Endothelial cell of umbilical vein (primary cell): ENCODE results near the gene CD1D. TPM values are rescaled to one million over a fixed set of nuclear protein-coding genes. Genes with fewer than 3 reads are reported as not detected.

Experiments
- BruUV-seq: library from RNA; stranded (reverse); fragments of 400-500 nt; replicated peaks from 2 replicates; lab custom pipeline; 2021; lab: Mats Ljungman, UMichigan
- CTCF ChIA-PET: fragments of 300-600, 350-600 bp; sonication (Branson Sonifier 250); formaldehyde crosslinking; loops from one replicate; lab custom pipeline; 2021; ENCODE audit warnings: antibody characterized with exemption, inconsistent platforms; lab: Charles Lee
- POLR2A ChIA-PET: fragments of 300-600, 350-600 bp; sonication (Branson Sonifier 250); formaldehyde crosslinking; loops from one replicate; lab custom pipeline; 2021; ENCODE audit warnings: antibody characterized with exemption, inconsistent platforms; lab: Charles Lee
- DNase-seq: peaks from one replicate; pipeline ENCODE4 v3.0.0-alpha.2; 2011; ENCODE audit warnings: low read depth, low spot score
- FAIRE-seq: peaks from 2 replicates; lab custom pipeline; 2011; peaks lifted over from hg19 to GRCh38; lab: Jason Lieb, UNC
- H2AFZ ChIP-seq: 2 replicates; pipeline ENCODE4 v1.6.0; 2012; ENCODE audit warnings: low read depth, low read length, control low read depth, inconsistent platforms
- H3K27ac ChIP-seq: 2 replicates; pipeline ENCODE4 v1.5.1; 2011; ENCODE audit warnings: low read depth, mild to moderate bottlenecking, control low read depth, low read length, moderate library complexity; ENCODE audit not compliant: insufficient read depth
- H3K27me3 ChIP-seq, 2 experiments: 2 replicates each; pipeline versions ENCODE4 v1.6.0 to v1.6.1; 2011; ENCODE audit warnings: low read length in 2 of 2, mixed read lengths in 1 of 2; ENCODE audit not compliant: control insufficient read depth in 2 of 2, insufficient read depth in 2 of 2
- H3K36me3 ChIP-seq, 2 experiments: 2 replicates in 1 of 2; 3 replicates in 1 of 2; pipeline ENCODE4 v1.5.1; 2011; ENCODE audit warnings: low read length in 2 of 2, mild to moderate bottlenecking in 1 of 2, moderate library complexity in 1 of 2; ENCODE audit not compliant: control insufficient read depth in 2 of 2, insufficient read depth in 2 of 2; ENCODE audit errors: extremely low read depth in 1 of 2
- H3K4me1 ChIP-seq: 3 replicates; pipeline ENCODE4 v1.5.1; 2011; ENCODE audit warnings: mild to moderate bottlenecking, low read length; ENCODE audit not compliant: control insufficient read depth, insufficient read depth; ENCODE audit errors: extremely low read depth
- H3K4me2 ChIP-seq: 2 replicates; pipeline ENCODE4 v1.6.1; 2011; ENCODE audit warnings: low read length, control low read depth, mixed read lengths; ENCODE audit not compliant: insufficient read depth
- H3K4me3 ChIP-seq, 3 experiments: fragments of 200-600 bp in 1 of 3; sonication (generic), shearing (Covaris generic) in 1 of 3; replicated peaks in 1 of 3; 2 replicates each; pipeline ENCODE4 v1.5.1; 2011 to 2016; ENCODE audit warnings: control low read depth in 3 of 3, low read length in 3 of 3, mild to moderate bottlenecking in 2 of 3, inconsistent platforms in 1 of 3, low read depth in 1 of 3, moderate library complexity in 1 of 3; ENCODE audit not compliant: insufficient read depth in 1 of 3
- H3K79me2 ChIP-seq: 2 replicates; pipeline ENCODE4 v1.6.0; 2012; ENCODE audit warnings: low read length, inconsistent platforms; ENCODE audit not compliant: control insufficient read depth, insufficient read depth
- H3K9ac ChIP-seq: replicated peaks from 2 replicates; pipeline ENCODE3; 2011; ENCODE audit warnings: low read length, control low read depth; ENCODE audit not compliant: insufficient read depth; ENCODE audit errors: extremely low read depth
- H3K9me1 ChIP-seq: replicated peaks from 3 replicates; pipeline ENCODE4 v1.6.0; 2011; ENCODE audit warnings: mild to moderate bottlenecking, low read length; ENCODE audit not compliant: control insufficient read depth, insufficient read depth; ENCODE audit errors: extremely low read depth
- H3K9me3 ChIP-seq: replicated peaks from 2 replicates; pipeline ENCODE4 v1.5.1; 2012; ENCODE audit warnings: low read length, inconsistent platforms; ENCODE audit not compliant: control insufficient read depth, insufficient read depth
- H4K20me1 ChIP-seq: replicated peaks from 2 replicates; pipeline ENCODE3; 2011; ENCODE audit warnings: mild to moderate bottlenecking, low read length; ENCODE audit not compliant: control insufficient read depth, insufficient read depth; ENCODE audit errors: extremely low read depth
- EZH2 ChIP-seq: IDR thresholded peaks from 2 replicates; pipeline ENCODE4 v1.6.1; 2012; ENCODE audit warnings: borderline replicate concordance, low read depth, mild to moderate bottlenecking, moderate library complexity, low read length, inconsistent platforms; ENCODE audit not compliant: severe bottlenecking
- FOS ChIP-seq: IDR thresholded peaks from 2 replicates; pipeline ENCODE4 v1.6.1; 2011; ENCODE audit warnings: mild to moderate bottlenecking, low read length, moderate library complexity, borderline replicate concordance; ENCODE audit not compliant: insufficient read depth
- GATA2 ChIP-seq: IDR thresholded peaks from 2 replicates; pipeline ENCODE4 v1.7.0; 2011; ENCODE audit warnings: low read depth, mild to moderate bottlenecking, moderate library complexity, mixed read lengths, low read length; ENCODE audit not compliant: insufficient read length, insufficient read depth
- JUN ChIP-seq: IDR thresholded peaks from 2 replicates; pipeline ENCODE4 v1.6.1; 2011; ENCODE audit warnings: borderline replicate concordance, low read depth; ENCODE audit not compliant: insufficient read length, insufficient read depth
- MYC ChIP-seq: IDR thresholded peaks from one replicate; pipeline ENCODE4 v1.6.1; 2011; ENCODE audit warnings: mild to moderate bottlenecking, low read depth, low read length
- POLR2A ChIP-seq: IDR thresholded peaks from 2 replicates; pipeline ENCODE4 v1.6.1; 2012; ENCODE audit warnings: low read depth, mild to moderate bottlenecking, control low read depth, low read length
- POLR2AphosphoS5 ChIP-seq: IDR thresholded peaks from 2 replicates; pipeline ENCODE4 v1.6.1; 2012; ENCODE audit warnings: low read depth, mild to moderate bottlenecking, control low read depth, low read length, moderate library complexity; ENCODE audit not compliant: insufficient read depth
- dilution Hi-C: fragments of 300-500 bp; cut with MboI; formaldehyde crosslinking; loops from one replicate; pipeline ENCODE4 v1.15.0; 2019; ENCODE audit warnings: low sequenced_read_pairs; ENCODE audit not compliant: extremely low pct_ligation_motif_present
- intact Hi-C: fragments of 100-400 bp; cut with micrococcal nuclease; formaldehyde crosslinking; loops from one replicate; pipeline ENCODE4 v1.10.0; 2022
- polyA plus RNA-seq, 4 experiments: library from polyadenylated mRNA; depleted of rRNA in 3 of 4; stranded (reverse) in 3 of 4; unstranded in 1 of 4; fragments of >200 nt; gene quantifications; 2 replicates each; pipeline versions ENCODE4 v1.2.1 to v1.2.3, GENCODE V29; 2011 to 2012; ENCODE audit warnings: missing spikeins in 1 of 4
- total RNA-seq: library from RNA; stranded (reverse); gene quantifications from 2 replicates; pipeline ENCODE4 v1.2.3, GENCODE V29; 2021
- TF ChIP-seq, protein P1 (sequence below): IDR thresholded peaks from 2 replicates; pipeline ENCODE4 v1.6.1; 2011; ENCODE audit not compliant: insufficient read depth, insufficient read length
- TF ChIP-seq, protein P2 (sequence below), 2 donors: IDR thresholded peaks; 1 replicate in 1 of 2; 2 replicates in 1 of 2; pipeline ENCODE4 v1.5.1; 2011; ENCODE audit warnings: low read length in 2 of 2, mild to moderate bottlenecking in 2 of 2, moderate library complexity in 2 of 2, control low read depth in 1 of 2, inconsistent platforms in 1 of 2, low read depth in 1 of 2; ENCODE audit not compliant: insufficient read depth in 1 of 2; ENCODE audit errors: extremely low read depth in 1 of 2

CD1D gene
- total and polyA plus RNA-seq, 2 donors (not counting 3 experiments of a cell fraction or from before 2014, with no cell fraction given) = not detected

DNA sequence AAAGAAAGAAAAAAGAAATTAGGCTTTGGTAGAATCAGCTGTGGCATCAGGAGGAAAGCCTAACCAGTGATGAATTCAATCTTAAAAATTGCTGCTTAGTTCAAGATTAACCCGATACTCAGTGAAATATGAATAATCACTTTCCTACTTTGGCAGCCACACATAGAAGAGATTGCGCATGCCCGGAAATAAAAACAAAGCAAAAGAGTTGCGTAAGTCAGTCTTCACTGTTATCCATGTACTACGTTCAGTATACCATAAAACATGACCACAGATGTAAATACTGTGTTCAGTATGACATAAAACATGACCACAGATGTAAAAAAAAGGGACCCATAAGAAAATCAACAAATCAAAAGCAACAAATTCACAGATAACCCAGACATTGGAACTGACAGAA, 19.2 kb downstream of the CD1D start:
- no peaks in the 10 kb centered on the region for H4K20me1 ChIP-seq
- H3K79me2 ChIP-seq = no peaks in the 10 kb centered on the region
- BruUV-seq = no TSS peak
- H2AFZ ChIP-seq = no peak overlapping the region
- CTCF ChIA-PET = no interaction called here
- dilution Hi-C loops = no loop called here
- no peak overlapping the region for H3K9ac ChIP-seq
- no peaks in the 10 kb centered on the region for H3K9me1 ChIP-seq
- FAIRE-seq (no peak), DNase-seq (no peak)
- intact Hi-C loops = no loop called here
- H3K9me3 ChIP-seq = no peaks in the 10 kb centered on the region
- H3K4me3 ChIP-seq = no peak overlapping the region
- no peak overlapping the region for H3K4me2 ChIP-seq
- no peak overlapping the region for H3K27ac ChIP-seq
- no peaks in the 10 kb centered on the region for H3K36me3 ChIP-seq
- H3K4me1 ChIP-seq = peaks cover 5% of the 10 kb centered on the region
- no peak for TF ChIP-seq EZH2
- no peak for TF ChIP-seq FOS
- TF ChIP-seq POLR2A = no peak
- TF ChIP-seq MYC = no peak
- TF ChIP-seq POLR2AphosphoS5 = no peak
- TF ChIP-seq JUN = no peak
- TF ChIP-seq, protein P1, sequence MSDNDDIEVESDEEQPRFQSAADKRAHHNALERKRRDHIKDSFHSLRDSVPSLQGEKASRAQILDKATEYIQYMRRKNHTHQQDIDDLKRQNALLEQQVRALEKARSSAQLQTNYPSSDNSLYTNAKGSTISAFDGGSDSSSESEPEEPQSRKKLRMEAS = no peak
- no peak for TF ChIP-seq GATA2
- TF ChIP-seq, protein P2, sequence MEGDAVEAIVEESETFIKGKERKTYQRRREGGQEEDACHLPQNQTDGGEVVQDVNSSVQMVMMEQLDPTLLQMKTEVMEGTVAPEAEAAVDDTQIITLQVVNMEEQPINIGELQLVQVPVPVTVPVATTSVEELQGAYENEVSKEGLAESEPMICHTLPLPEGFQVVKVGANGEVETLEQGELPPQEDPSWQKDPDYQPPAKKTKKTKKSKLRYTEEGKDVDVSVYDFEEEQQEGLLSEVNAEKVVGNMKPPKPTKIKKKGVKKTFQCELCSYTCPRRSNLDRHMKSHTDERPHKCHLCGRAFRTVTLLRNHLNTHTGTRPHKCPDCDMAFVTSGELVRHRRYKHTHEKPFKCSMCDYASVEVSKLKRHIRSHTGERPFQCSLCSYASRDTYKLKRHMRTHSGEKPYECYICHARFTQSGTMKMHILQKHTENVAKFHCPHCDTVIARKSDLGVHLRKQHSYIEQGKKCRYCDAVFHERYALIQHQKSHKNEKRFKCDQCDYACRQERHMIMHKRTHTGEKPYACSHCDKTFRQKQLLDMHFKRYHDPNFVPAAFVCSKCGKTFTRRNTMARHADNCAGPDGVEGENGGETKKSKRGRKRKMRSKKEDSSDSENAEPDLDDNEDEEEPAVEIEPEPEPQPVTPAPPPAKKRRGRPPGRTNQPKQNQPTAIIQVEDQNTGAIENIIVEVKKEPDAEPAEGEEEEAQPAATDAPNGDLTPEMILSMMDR (IDR thresholded peaks at IDR 0.05; ENCODE audit: extremely low read depth in 1 of 2, insufficient read depth in 1 of 2, low read depth in 1 of 2, low read length in 2 of 2) = no peak
- POLR2A ChIA-PET = no interaction called here
- H3K27me3 ChIP-seq = peaks cover 0 to 16% of the 10 kb centered on the region in 2 experiments
